AML-193 (cell line): ENCODE measurements around the gene GPR107.

Source experiments
- DNase-seq, 2 experiments: peaks; one replicate each; lab custom pipeline; 2025; lab: John Stamatoyannopoulos, UW

The GPR107 gene

DNA sequence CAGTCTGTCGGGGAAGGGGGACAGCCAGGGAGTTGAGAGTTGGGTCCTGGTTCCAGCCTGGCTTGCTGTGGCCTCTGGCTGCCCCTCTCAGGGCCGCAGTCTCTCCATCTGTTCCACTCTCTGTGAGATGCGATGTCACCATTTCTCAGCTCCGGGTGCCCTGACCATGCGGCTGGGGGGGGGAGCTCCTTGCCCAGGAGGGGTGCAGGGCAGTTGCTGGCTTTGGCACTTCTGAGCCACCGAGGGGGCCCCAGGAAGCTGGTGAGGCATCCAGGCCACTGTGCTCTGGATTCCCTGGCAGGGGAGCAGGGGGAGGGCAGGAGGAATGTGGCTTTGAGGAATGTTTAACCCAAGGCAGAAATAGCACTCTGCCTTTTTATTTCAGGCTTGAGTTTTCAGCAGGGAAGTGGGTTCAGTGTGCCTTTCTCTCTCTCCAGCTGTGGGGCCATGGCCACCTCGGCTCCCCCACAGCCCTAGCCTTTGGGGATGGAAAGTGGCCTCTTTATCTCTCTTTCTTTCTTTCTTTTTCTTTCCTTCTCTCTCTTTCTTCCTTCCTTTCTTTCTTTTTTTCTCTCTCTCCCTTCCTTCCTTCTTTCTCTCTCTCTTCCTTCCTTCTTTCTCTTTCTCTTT lies 129.5 kb downstream of the GPR107 start:
- DNase-seq: no peak

DNA sequence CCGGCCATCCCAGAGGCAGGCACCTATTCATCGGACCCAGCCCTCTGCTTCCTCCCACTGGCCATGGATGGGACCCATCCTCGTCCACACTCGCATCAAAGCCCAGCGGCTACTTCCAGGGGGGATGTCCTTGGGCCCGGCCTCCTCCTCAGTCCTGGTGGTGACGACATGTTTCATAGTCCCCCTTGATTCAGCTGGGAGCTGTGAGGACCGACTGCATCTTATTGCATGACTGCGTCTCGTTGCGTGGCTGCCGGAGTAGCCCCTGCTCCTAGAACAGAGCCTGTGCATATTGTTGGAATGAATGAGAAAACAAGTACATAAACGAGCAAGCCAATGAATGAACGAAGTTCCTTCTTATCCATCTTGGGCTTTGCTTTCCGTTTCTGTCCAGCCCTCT lies 131.3 kb downstream of the GPR107 start:
- no peak for DNase-seq

DNA sequence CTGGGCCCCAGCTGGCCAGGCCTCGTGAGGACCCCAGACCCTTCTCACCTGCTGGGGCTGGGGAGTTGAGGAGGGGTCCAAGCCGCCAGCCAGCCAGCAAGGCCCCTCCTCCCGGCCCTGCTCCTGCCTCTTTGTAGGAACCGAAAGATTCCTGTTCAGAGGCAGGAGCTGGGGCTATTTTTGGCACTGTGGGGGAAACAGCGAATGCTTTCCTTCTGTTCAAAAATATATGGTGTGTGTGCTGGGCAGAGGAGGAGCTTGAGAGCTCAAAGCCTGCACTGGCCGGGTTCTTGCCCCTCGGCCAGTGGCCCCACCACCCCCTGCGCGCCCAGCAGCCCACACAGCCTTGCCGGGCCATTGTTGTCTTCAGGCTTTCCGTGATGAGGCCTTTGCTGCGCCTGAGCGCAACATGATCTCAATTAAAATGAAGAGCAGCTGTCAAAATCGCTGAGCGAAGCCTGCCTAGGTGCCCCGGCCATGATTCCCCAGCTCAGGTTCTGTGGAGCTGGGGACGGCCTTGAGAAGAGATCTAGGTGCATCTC lies 131.9 kb downstream of the GPR107 start:
- DNase-seq: no peak

DNA sequence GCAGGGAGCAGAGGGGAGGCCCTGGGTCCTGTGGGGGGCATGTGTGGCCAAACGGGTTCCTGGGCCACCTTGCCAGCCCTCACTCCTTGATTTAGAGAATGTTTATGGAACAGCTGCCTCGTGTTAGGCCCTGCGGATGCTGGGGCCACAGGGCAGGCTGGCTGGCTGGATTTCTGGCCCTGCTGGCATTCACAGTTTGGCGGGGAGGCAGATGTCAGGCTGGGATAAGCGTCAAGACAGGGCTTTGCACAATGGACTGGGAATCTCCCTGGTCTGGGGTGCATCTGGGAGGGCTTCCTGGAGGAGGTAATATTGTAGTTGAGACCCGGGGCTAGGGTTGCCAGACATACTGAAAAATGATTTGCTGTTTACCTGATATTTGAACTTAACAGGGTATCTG lies 132.3 kb downstream of the GPR107 start:
- DNase-seq: no peak

DNA sequence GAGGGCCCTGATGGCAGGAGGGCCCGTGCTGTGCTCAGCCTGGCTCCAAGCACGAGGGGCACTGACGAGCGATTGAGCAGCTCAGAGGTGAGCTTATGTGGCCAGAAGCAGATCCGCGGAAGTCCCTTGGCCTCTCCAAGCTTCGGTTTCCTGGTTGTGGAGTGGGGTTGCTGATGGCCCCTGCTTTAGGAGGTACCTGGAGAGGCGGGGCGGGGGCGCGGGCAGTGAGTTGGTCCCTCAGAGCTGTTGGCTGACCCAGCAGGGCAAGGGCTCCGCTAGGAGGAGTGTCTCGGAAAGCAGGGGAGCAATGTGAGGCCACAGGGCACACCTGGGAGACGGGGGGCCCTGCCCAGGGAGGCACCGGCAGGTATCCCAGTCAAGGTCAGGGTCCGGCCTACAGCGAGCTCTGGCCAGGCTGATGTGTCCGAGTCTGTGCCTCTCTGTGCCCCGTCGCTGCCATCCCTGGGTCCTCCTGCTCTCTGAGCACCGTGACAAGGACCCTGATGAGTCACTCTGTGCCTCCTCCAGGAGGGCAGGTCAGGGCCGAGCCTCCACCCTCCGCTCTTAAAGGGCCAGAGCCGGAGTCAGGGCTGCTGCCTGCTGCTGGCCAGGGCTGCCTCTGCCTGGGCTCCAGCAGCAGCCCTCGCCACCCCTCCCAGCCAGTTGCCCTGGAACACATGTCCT lies 133.3 kb downstream of the GPR107 start:
- no peak for DNase-seq

- DNase-seq: no peak
Observed at GRCh38 chr9:130187523-130187846, 133.8 kb downstream of the GPR107 start.

- DNase-seq: no peak
Observed at GRCh38 chr9:130188860-130189481, 135.3 kb downstream of the GPR107 start.
